ENCODE measurements around the gene ODF4. TPM values are rescaled to one million over a fixed set of nuclear protein-coding genes. Genes with fewer than 3 reads are reported as not detected.

ODF4 gene
- polyA plus RNA-seq, 1 of the 3 experiments (the other 2 are of a cell fraction), result not detected

- Histone ChIP-seq H3K27ac (ENCODE audit: low read depth in 2 of 2, low read length in 1 of 2) (peak overlapping the region; percentile 71 to 92), H3K27me3 (ENCODE audit: insufficient read depth) (no peaks in the 10 kb centered on the region), H4K20me1 (ENCODE audit: insufficient read depth) (peaks cover 38% of the 10 kb centered on the region), H2AFZ (ENCODE audit: low read depth) (peak overlapping the region; percentile 50; the same call in 1 of the 2 replicates), H3K36me3 (replicated peaks in 1 of 2; ENCODE audit: control insufficient read depth in 1 of 2, insufficient read depth in 2 of 2, low read length in 1 of 2) (peaks cover 33 to 46% of the 10 kb centered on the region in 2 experiments), H3K9ac (peak overlapping the region; percentile 81), H3K4me1 (ENCODE audit: control insufficient read depth in 1 of 2, insufficient read depth in 2 of 2, low read depth in 1 of 2, low read length in 1 of 2) (peaks cover 17 to 20% of the 10 kb centered on the region in 2 experiments; a peak in 3 of 4 replicates), H3K4me3 (ENCODE audit: low read depth in 2 of 2, low read length in 1 of 2) (peak overlapping the region; percentile 64 to 85), H3F3A (replicated peaks; ENCODE audit: insufficient read depth) (peaks cover 49% of the 10 kb centered on the region), H3K9me2 (no peaks in the 10 kb centered on the region), H3K9me3 (no peaks in the 10 kb centered on the region), H3K79me2 (ENCODE audit: insufficient read depth) (peaks cover 40% of the 10 kb centered on the region), H3K4me2 (peak overlapping the region; percentile 85)
- ChIA-PET POLR2A (interaction anchor here (0.6 to 1.3 kb wide), 8 partner anchors 11 to 1466 kb away, joined by 3 to 7 read pairs (median 4); partner anchors contain the start of genes MYH10 and SLC25A35), CTCF (interaction anchor here (1.0 to 2.5 kb wide), 10 partner anchors 8 to 410 kb away, joined by 3 to 11 read pairs (median 4); partner anchors contain the start of gene ODF4)
- TF ChIP-seq CHD2 (IDR thresholded peaks at IDR 0.05; ENCODE audit: low read length, partially characterized antibody), result no peak
- TF ChIP-seq PBX3 (IDR thresholded peaks at IDR 0.05), result no peak
- TF ChIP-seq RFX5 (IDR thresholded peaks at IDR 0.05; ENCODE audit: low read length), result no peak
- TF ChIP-seq RCOR1 (IDR thresholded peaks at IDR 0.05; ENCODE audit: low read length), result no peak
- no peak for TF ChIP-seq NFIC (IDR thresholded peaks at IDR 0.05; ENCODE audit: borderline replicate concordance)
- no peak for TF ChIP-seq YY1 (IDR thresholded peaks at IDR 0.05; ENCODE audit: low read depth)
- no peak for TF ChIP-seq TCF12 (IDR thresholded peaks at IDR 0.05)
- TF ChIP-seq SIN3A (IDR thresholded peaks at IDR 0.05; ENCODE audit: borderline replicate concordance, low read depth, low read length), result no peak
- no peak for TF ChIP-seq FOXJ3 (CRISPR knock-in tag; IDR thresholded peaks at IDR 0.05)
- TF ChIP-seq GATA2 (CRISPR knock-in tag; IDR thresholded peaks at IDR 0.05), result no peak; the same call in 1 of the 2 replicates
- 43% methylated on average over 18 of the region's 18 CpGs for WGBS (ENCODE audit: low lambda C conversion rate)
- DNase-seq, result no peak
Measured at GRCh38 chr17:8375738-8376259, 36.2 kb downstream of the ODF4 start.

- peak within 1 kb of the TSS; percentile 81 for H3K9ac ChIP-seq
- H3K27ac ChIP-seq (ENCODE audit: low read depth in 2 of 2, low read length in 1 of 2), result peak within 1 kb of the TSS; percentile 71 to 92
- peaks cover 36 to 52% of the 10 kb centered on the region in 2 experiments for H3K36me3 ChIP-seq (replicated peaks in 1 of 2; ENCODE audit: control insufficient read depth in 1 of 2, insufficient read depth in 2 of 2, low read length in 1 of 2)
- ChIA-PET POLR2A (interaction anchor here (0.6 to 1.3 kb wide), 9 partner anchors 14 to 1467 kb away, joined by 3 to 7 read pairs (median 4); partner anchors contain the start of genes MYH10 and SLC25A35), CTCF (interaction anchor here (0.6 to 2.5 kb wide), 15 partner anchors 12 to 409 kb away, joined by 3 to 11 read pairs (median 3); partner anchors contain the start of gene ODF4)
- H3K27me3 ChIP-seq (ENCODE audit: insufficient read depth), result no peaks in the 10 kb centered on the region
- peak within 1 kb of the TSS; percentile 50; the same call in 1 of the 2 replicates for H2AFZ ChIP-seq (ENCODE audit: low read depth)
- H3K4me3 ChIP-seq (ENCODE audit: low read depth in 2 of 2, low read length in 1 of 2), result peak within 1 kb of the TSS; percentile 64 to 85
- DNase-seq, result peak; percentile 98
- peak within 1 kb of the TSS; percentile 85 for H3K4me2 ChIP-seq
- no peaks in the 10 kb centered on the region for H3K9me2 ChIP-seq
- WGBS (ENCODE audit: low lambda C conversion rate), result 3% methylated on average over 30 of the region's 41 CpGs
- no peaks in the 10 kb centered on the region for H3K9me3 ChIP-seq
- H3K79me2 ChIP-seq (ENCODE audit: insufficient read depth), result peaks cover 47% of the 10 kb centered on the region
- H3F3A ChIP-seq (replicated peaks; ENCODE audit: insufficient read depth), result peaks cover 55% of the 10 kb centered on the region
- peaks cover 45% of the 10 kb centered on the region for H4K20me1 ChIP-seq (ENCODE audit: insufficient read depth)
- peaks cover 23 to 27% of the 10 kb centered on the region in 2 experiments; a peak in 3 of 4 replicates for H3K4me1 ChIP-seq (ENCODE audit: control insufficient read depth in 1 of 2, insufficient read depth in 2 of 2, low read depth in 1 of 2, low read length in 1 of 2)
- TF ChIP-seq USF2 (IDR thresholded peaks at IDR 0.05; ENCODE audit: borderline replicate concordance, low read depth, low read length), result no peak
- TF ChIP-seq POLR2AphosphoS5 (IDR thresholded peaks at IDR 0.05; ENCODE audit: low read depth, low read length), result peak; percentile 96
- TF ChIP-seq YY1 (IDR thresholded peaks at IDR 0.05; ENCODE audit: low read depth), result no peak
- no peak for TF ChIP-seq FOXM1 (IDR thresholded peaks at IDR 0.05; ENCODE audit: low read depth)
- peak; percentile 63 for TF ChIP-seq CTCF (IDR thresholded peaks at IDR 0.05)
- no peak for TF ChIP-seq RAD21 (IDR thresholded peaks at IDR 0.05; ENCODE audit: low read length)
- TF ChIP-seq MAX (IDR thresholded peaks at IDR 0.05; ENCODE audit: low read depth), result peak; percentile 81
- TF ChIP-seq NFIC (IDR thresholded peaks at IDR 0.05; ENCODE audit: borderline replicate concordance), result peak; percentile 15; the same call in 1 of the 2 replicates
- peak; percentile 83 for TF ChIP-seq TAF1 (IDR thresholded peaks at IDR 0.05; ENCODE audit: borderline replicate concordance, low read depth, low read length)
- TF ChIP-seq MXI1 (IDR thresholded peaks at IDR 0.05; ENCODE audit: low read depth, low read length), result peak; percentile 75
- peak; percentile 93; the same call in 1 of the 2 replicates for TF ChIP-seq SIN3A (IDR thresholded peaks at IDR 0.05; ENCODE audit: borderline replicate concordance, low read depth, low read length)
- no peak for TF ChIP-seq FOSL2 (IDR thresholded peaks at IDR 0.05; ENCODE audit: borderline replicate concordance, low read depth)
- TF ChIP-seq GATA2 (CRISPR knock-in tag; IDR thresholded peaks at IDR 0.05), result peak; percentile 42
- TF ChIP-seq IRF3 (IDR thresholded peaks at IDR 0.05; ENCODE audit: low read depth, low read length), result no peak
Measured at GRCh38 chr17:8376271-8377067, 36.8 kb downstream of the ODF4 start, which contains the start of gene KRABD2. Gene KRABD2 (minus strand): TSS chr17:8376704.
